WTC11 (cell line): ENCODE data around the gene MAP3K1. TPM values are rescaled to one million over a fixed set of nuclear protein-coding genes. Genes with fewer than 3 reads are reported as not detected.

ENCODE experiments used
- ATAC-seq: fragments of 200-7000 bp; cut with Tn5 transposase; 2 replicates; pipeline ENCODE4 v1.10.0; 2021; ENCODE audit warnings: mild to moderate bottlenecking, moderate library complexity
- CTCF ChIA-PET: fragments of 300-600 bp; sonication (Branson Sonifier 250); formaldehyde crosslinking; loops from one replicate; lab custom pipeline; 2021; ENCODE audit warnings: antibody characterized with exemption; lab: Charles Lee
- POLR2A ChIA-PET: fragments of 350-600 bp; sonication (Branson Sonifier 250); formaldehyde crosslinking; loops from one replicate; lab custom pipeline; 2021; ENCODE audit warnings: antibody characterized with exemption; lab: Charles Lee
- DNase-seq: peaks from one replicate; pipeline ENCODE4 v3.0.0; 2021; ENCODE audit warnings: low spot score
- H3K27ac Mint-ChIP-seq: 2 replicates; pipeline ENCODE4 v1.8.0; 2021; ENCODE audit warnings: mixed read lengths
- H3K27me3 Mint-ChIP-seq: 2 replicates; pipeline ENCODE4 v1.8.0; 2021; ENCODE audit warnings: low read depth, mild to moderate bottlenecking, moderate library complexity, mixed read lengths
- H3K36me3 Mint-ChIP-seq: 2 replicates; pipeline ENCODE4 v1.8.0; 2021; ENCODE audit warnings: mixed read lengths
- H3K4me1 Mint-ChIP-seq: 2 replicates; pipeline ENCODE4 v1.8.0; 2022; ENCODE audit warnings: mixed read lengths
- H3K4me3 Mint-ChIP-seq: 2 replicates; pipeline ENCODE4 v1.8.0; 2021; ENCODE audit warnings: mild to moderate bottlenecking, moderate library complexity, mixed read lengths
- H3K9me3 Mint-ChIP-seq: 2 replicates; pipeline ENCODE4 v1.8.0; 2021; ENCODE audit warnings: mixed read lengths
- AFF4 ChIP-seq: sonication (generic); formaldehyde crosslinking; IDR thresholded peaks from 2 replicates; pipeline ENCODE4 v1.8.1; 2023; ENCODE audit warnings: mild to moderate bottlenecking, missing genetic modification reagents, borderline replicate concordance
- ATF2 ChIP-seq: sonication (generic); formaldehyde crosslinking; IDR thresholded peaks from 2 replicates; pipeline ENCODE4 v1.8.1; 2022; ENCODE audit warnings: low read depth, missing genetic modification reagents, borderline replicate concordance
- E2F1 ChIP-seq: sonication (generic); formaldehyde crosslinking; IDR thresholded peaks from 2 replicates; pipeline ENCODE4 v1.8.0; 2022; ENCODE audit warnings: mild to moderate bottlenecking, missing genetic modification reagents
- EMX1 ChIP-seq: fragments of 250-450 bp; sonication (Bioruptor Pico); IDR thresholded peaks from 2 replicates; pipeline ENCODE4 v1.8.0; 2021; ENCODE audit warnings: mild to moderate bottlenecking
- FOXP1 ChIP-seq: sonication (generic); formaldehyde crosslinking; IDR thresholded peaks from 2 replicates; pipeline ENCODE4 v1.8.0; 2022; ENCODE audit warnings: missing genetic modification reagents, mild to moderate bottlenecking, moderate library complexity, borderline replicate concordance
- IRF2 ChIP-seq: sonication (generic); formaldehyde crosslinking; IDR thresholded peaks from 2 replicates; pipeline ENCODE4 v1.8.0; 2022; ENCODE audit warnings: low read depth, missing genetic modification reagents, borderline replicate concordance
- JAZF1 ChIP-seq: fragments of 250-450 bp; sonication (Bioruptor Pico); IDR thresholded peaks from 2 replicates; pipeline ENCODE4 v1.9.0; 2021; ENCODE audit warnings: moderate library complexity, mild to moderate bottlenecking, inconsistent platforms
- NFYB ChIP-seq: sonication (generic); formaldehyde crosslinking; conservative IDR thresholded peaks from 2 replicates; pipeline ENCODE4 v1.8.0; 2022; ENCODE audit warnings: low read depth, missing genetic modification reagents
- PRRX2 ChIP-seq: fragments of 250-450 bp; sonication (Bioruptor Pico); IDR thresholded peaks from 2 replicates; pipeline ENCODE4 v1.8.0; 2021; ENCODE audit warnings: mild to moderate bottlenecking
- RELA ChIP-seq: sonication (generic); formaldehyde crosslinking; IDR thresholded peaks from 2 replicates; pipeline ENCODE4 v1.8.1; 2022; ENCODE audit warnings: missing genetic modification reagents, mild to moderate bottlenecking, borderline replicate concordance
- RORB ChIP-seq: fragments of 250-450 bp; sonication (Bioruptor Pico); IDR thresholded peaks from 2 replicates; pipeline ENCODE4 v1.9.0; 2021; ENCODE audit warnings: mild to moderate bottlenecking
- TCF7 ChIP-seq: sonication (generic); formaldehyde crosslinking; IDR thresholded peaks from 2 replicates; pipeline ENCODE4 v1.8.0; 2022; ENCODE audit warnings: mild to moderate bottlenecking, low read depth, missing genetic modification reagents, moderate library complexity
- TEAD1 ChIP-seq: sonication (generic); formaldehyde crosslinking; IDR thresholded peaks from 2 replicates; pipeline ENCODE4 v1.8.0; 2022; ENCODE audit warnings: mild to moderate bottlenecking, missing genetic modification reagents
- TEAD4 ChIP-seq: sonication (generic); formaldehyde crosslinking; IDR thresholded peaks from 2 replicates; pipeline ENCODE4 v1.8.0; 2022; ENCODE audit warnings: mild to moderate bottlenecking, missing genetic modification reagents
- ZNF219 ChIP-seq: sonication (generic); formaldehyde crosslinking; IDR thresholded peaks from 2 replicates; pipeline ENCODE4 v1.8.0; 2023; ENCODE audit warnings: missing genetic modification reagents, mild to moderate bottlenecking, borderline replicate concordance
- ZNF263 ChIP-seq: sonication (generic); formaldehyde crosslinking; IDR thresholded peaks from 2 replicates; pipeline ENCODE4 v1.8.1; 2022; ENCODE audit warnings: low read depth, mild to moderate bottlenecking, moderate library complexity, missing genetic modification reagents
- ZNF281 ChIP-seq: sonication (generic); formaldehyde crosslinking; IDR thresholded peaks from 2 replicates; pipeline ENCODE4 v1.8.0; 2023; ENCODE audit warnings: mild to moderate bottlenecking, missing genetic modification reagents
- ZNF416 ChIP-seq: fragments of 250-450 bp; sonication (Bioruptor Pico); IDR thresholded peaks from 2 replicates; pipeline ENCODE4 v1.9.0; 2021; ENCODE audit warnings: mild to moderate bottlenecking, inconsistent platforms
- ZNF425 ChIP-seq: fragments of 250-450 bp; sonication (Bioruptor Pico); conservative IDR thresholded peaks from 2 replicates; pipeline ENCODE4 v1.9.0; 2021; ENCODE audit warnings: mild to moderate bottlenecking
- ZSCAN18 ChIP-seq: fragments of 250-450 bp; sonication (Bioruptor Pico); IDR thresholded peaks from 2 replicates; pipeline ENCODE4 v2.1.2; 2022; ENCODE audit warnings: mild to moderate bottlenecking, moderate library complexity
- total RNA-seq: library from RNA; stranded (reverse); gene quantifications from 3 replicates; pipeline ENCODE4 v1.2.3, GENCODE V29; 2021

The MAP3K1 gene
- total RNA-seq, 1 experiment from 2014 or later, result 16.3 TPM

- ATAC-seq, result peak; percentile 91
Measured at GRCh38 chr5:56918054-56918453, 102.7 kb downstream of the MAP3K1 start.

More at GRCh38 chr5:56918054-56918453, 102.7 kb downstream of the MAP3K1 start:
- POLR2A ChIA-PET, result interaction anchor here (0.5 to 1.6 kb wide), 4 partner anchors 8 to 255 kb away, joined by 6 to 13 read pairs (median 6); partner anchors contain the start of genes GPBP1 and SETD9
- Mint-ChIP-seq H3K27ac (peak overlapping the region; percentile 79), H3K9me3 (peaks cover 7% of the 10 kb centered on the region), H3K27me3 (no peaks in the 10 kb centered on the region), H3K36me3 (peaks cover 20% of the 10 kb centered on the region)
- peak; percentile 15 for DNase-seq
- TF ChIP-seq ZNF425 (CRISPR knock-in tag) (no peak), ZSCAN18 (CRISPR knock-in tag) (no peak), JAZF1 (CRISPR knock-in tag) (no peak), ZNF219 (CRISPR knock-in tag) (no peak), IRF2 (CRISPR knock-in tag) (no peak), FOXP1 (CRISPR knock-in tag) (no peak), RORB (CRISPR knock-in tag) (no peak), RELA (no peak), AFF4 (CRISPR knock-in tag) (no peak), NFYB (CRISPR knock-in tag) (no peak), ATF2 (CRISPR knock-in tag) (no peak), TEAD1 (no peak), ZNF281 (CRISPR knock-in tag) (no peak), EMX1 (no peak), TCF7 (CRISPR knock-in tag) (no peak), ZNF416 (no peak), PRRX2 (CRISPR knock-in tag) (no peak), TEAD4 (no peak), E2F1 (no peak), ZNF263 (CRISPR knock-in tag) (no peak)
- TF ChIP-seq, all 79 proteins: peak for 0
- peaks cover 10% of the 10 kb centered on the region for H3K4me1 Mint-ChIP-seq
- H3K4me3 Mint-ChIP-seq, result no peak overlapping the region
- CTCF ChIA-PET, result interaction anchor here (0.5 to 1.4 kb wide), 5 partner anchors 17 to 647 kb away, joined by 3 to 6 read pairs (median 5); no protein-coding TSS in a partner anchor
